A549 (cell line): ENCODE measurements around the gene AP3D1. TPM values are rescaled to one million over a fixed set of nuclear protein-coding genes. Genes with fewer than 3 reads are reported as not detected.

Experiments
- ATAC-seq, 2 experiments: fragments of 200-7000 bp in 1 of 2; fragments of >200 bp in 1 of 2; cut with Nextera tagmentation in 1 of 2; cut with Tn5 transposase in 1 of 2; 3 replicates each; pipeline versions ENCODE4 v1.8.0 to v1.9.1; 2018 to 2020; ENCODE audit warnings: mild to moderate bottlenecking in 1 of 2, moderate library complexity in 1 of 2
- CTCF ChIA-PET: fragments of 300-600 bp; sonication (Branson Sonifier 250); formaldehyde crosslinking; extraction: SDS; loops from one replicate; lab custom pipeline; 2021; ENCODE audit warnings: antibody characterized with exemption, inconsistent platforms; lab: Yijun Ruan, JAX
- POLR2A ChIA-PET: fragments of 350-600 bp; formaldehyde crosslinking; extraction: SDS; loops from one replicate; lab custom pipeline; 2021; ENCODE audit warnings: antibody characterized with exemption, inconsistent platforms; lab: Yijun Ruan, JAX
- DNase-seq, 2 experiments: peaks; one replicate each; pipeline versions ENCODE4 v3.0.0 to v3.0.0-alpha.2; 2011 to 2016; ENCODE audit warnings: low read depth in 1 of 2, low spot score in 1 of 2
- FAIRE-seq: peaks from 2 replicates; lab custom pipeline; 2011; peaks lifted over from hg19 to GRCh38; lab: Jason Lieb, UNC
- H3K27ac ChIP-seq, 2 experiments: fragments of >200 bp; sonication (Bioruptor Twin); formaldehyde crosslinking; 3 replicates each; pipeline ENCODE4 v1.5.1; 2016 to 2017
- H3K4me1 ChIP-seq: fragments of >200 bp; sonication (Bioruptor Twin); formaldehyde crosslinking; 3 replicates; pipeline ENCODE4 v1.6.1; 2016
- H3K4me2 ChIP-seq: fragments of >200 bp; sonication (Bioruptor Twin); formaldehyde crosslinking; 3 replicates; pipeline ENCODE4 v1.6.1; 2016
- H3K4me3 ChIP-seq: fragments of >200 bp; sonication (Bioruptor Twin); formaldehyde crosslinking; 3 replicates; pipeline ENCODE4 v1.5.1; 2016
- H3K9me3 ChIP-seq: fragments of >200 bp; sonication (Bioruptor Twin); formaldehyde crosslinking; 3 replicates; pipeline ENCODE4 v1.6.1; 2016
- CBX2 ChIP-seq: fragments of 200-600 bp; sonication (generic); IDR thresholded peaks from 2 replicates; pipeline ENCODE4 v1.6.1; 2016; ENCODE audit warnings: low read depth, mild to moderate bottlenecking, borderline replicate concordance
- CBX8 ChIP-seq: fragments of 200-600 bp; sonication (generic); IDR thresholded peaks from 2 replicates; pipeline ENCODE4 v1.6.1; 2016
- CHD2 ChIP-seq: fragments of 150-350 bp; IDR thresholded peaks from 2 replicates; pipeline ENCODE4 v1.6.1; 2014; ENCODE audit warnings: low read length; ENCODE audit not compliant: partially characterized antibody
- EHF ChIP-seq: fragments of 250-450 bp; sonication (Bioruptor Pico); IDR thresholded peaks from 2 replicates; pipeline ENCODE4 v1.5.0; 2020; ENCODE audit warnings: mild to moderate bottlenecking
- FOSB ChIP-seq: fragments of 250-450 bp; sonication (Bioruptor Pico); IDR thresholded peaks from 2 replicates; pipeline ENCODE4 v1.5.0; 2020; ENCODE audit warnings: mild to moderate bottlenecking, moderate library complexity
- HEYL ChIP-seq: fragments of 250-450 bp; sonication (Bioruptor Pico); IDR thresholded peaks from 2 replicates; pipeline ENCODE4 v1.8.0; 2021; ENCODE audit warnings: mild to moderate bottlenecking, moderate library complexity
- HOXB13 ChIP-seq: fragments of 250-450 bp; sonication (Bioruptor Pico); IDR thresholded peaks from 2 replicates; pipeline ENCODE4 v1.5.0; 2020; ENCODE audit warnings: low read depth, mild to moderate bottlenecking, moderate library complexity
- JUN ChIP-seq, 2 experiments: fragments of >200 bp; sonication (Bioruptor Twin); formaldehyde crosslinking; IDR thresholded peaks; 2 replicates in 1 of 2; 3 replicates in 1 of 2; pipeline ENCODE4 v1.6.1; 2016 to 2017
- KDM1A ChIP-seq: fragments of 200-600 bp; sonication (generic); IDR thresholded peaks from 2 replicates; pipeline ENCODE4 v1.6.1; 2016; ENCODE audit warnings: low read depth, mild to moderate bottlenecking
- KDM5A ChIP-seq: fragments of 200-600 bp; sonication (generic); IDR thresholded peaks from 2 replicates; pipeline ENCODE4 v1.6.1; 2016; ENCODE audit warnings: antibody characterized with exemption, mild to moderate bottlenecking
- MAFK ChIP-seq: fragments of 450-650 bp; IDR thresholded peaks from 2 replicates; pipeline ENCODE4 v1.6.1; 2014; ENCODE audit not compliant: partially characterized antibody
- MYC ChIP-seq: IDR thresholded peaks from 2 replicates; pipeline ENCODE4 v1.6.1; 2012; ENCODE audit warnings: mild to moderate bottlenecking, inconsistent platforms, low read length, improper control_type of control experiment, borderline replicate concordance
- NPAS2 ChIP-seq: fragments of 250-450 bp; sonication (Bioruptor Pico); IDR thresholded peaks from 2 replicates; pipeline ENCODE4 v1.8.0; 2022; ENCODE audit warnings: mild to moderate bottlenecking, moderate library complexity, borderline replicate concordance
- PHF8 ChIP-seq: fragments of 200-600 bp; sonication (generic); IDR thresholded peaks from 2 replicates; pipeline ENCODE4 v1.6.1; 2016; ENCODE audit warnings: low read depth, mild to moderate bottlenecking, antibody characterized with exemption, moderate library complexity, borderline replicate concordance
- POLR2AphosphoS2 ChIP-seq: conservative IDR thresholded peaks from 2 replicates; pipeline ENCODE4 v1.6.1; 2012; ENCODE audit warnings: low read length, improper control_type of control experiment, inconsistent platforms
- RAD21 ChIP-seq, 2 experiments: fragments of >200 bp in 1 of 2; sonication (Bioruptor Twin) in 1 of 2; formaldehyde crosslinking in 1 of 2; IDR thresholded peaks in 1 of 2; conservative IDR thresholded peaks in 1 of 2; 2 replicates in 1 of 2; 3 replicates in 1 of 2; pipeline ENCODE4 v1.6.1; 2012 to 2018; ENCODE audit warnings: inconsistent platforms in 1 of 2
- RARB ChIP-seq: fragments of 250-450 bp; sonication (Bioruptor Pico); IDR thresholded peaks from 2 replicates; pipeline ENCODE4 v1.8.0; 2021; ENCODE audit warnings: mild to moderate bottlenecking, moderate library complexity
- RCOR1 ChIP-seq: fragments of 150-350 bp; IDR thresholded peaks from 2 replicates; pipeline ENCODE4 v1.6.1; 2014; ENCODE audit warnings: antibody characterized with exemption, low read length, low read depth
- RFX5 ChIP-seq: fragments of 450-650 bp; IDR thresholded peaks from 2 replicates; pipeline ENCODE4 v1.7.1; 2014; ENCODE audit warnings: antibody characterized with exemption, mild to moderate bottlenecking, moderate library complexity
- SMC3 ChIP-seq: fragments of >200 bp; sonication (Bioruptor Twin); formaldehyde crosslinking; IDR thresholded peaks from 3 replicates; pipeline ENCODE4 v1.6.1; 2018; ENCODE audit warnings: inconsistent platforms
- WGBS: methylation state at CpG from one replicate; pipeline ENCODE4 v1.1.6; 2017; ENCODE audit errors: missing lambda C conversion rate; 5-methylcytosine and 5-hydroxymethylcytosine counted together
- polyA plus RNA-seq, 4 experiments: library from polyadenylated mRNA; depleted of rRNA in 3 of 4; stranded (reverse); fragments of >200 nt; fragmentation: RNase III in 1 of 4; extraction: RNeasy Plus Mini Kit Qiagen cat#74134 plus additional on column Dnase treatment in 1 of 4; gene quantifications; 2 replicates in 3 of 4; 3 replicates in 1 of 4; pipeline ENCODE4 v1.2.3, GENCODE V29; 2011 to 2017
- TF ChIP-seq, protein P1 (sequence below): IDR thresholded peaks from 2 replicates; pipeline ENCODE4 v1.6.1; 2012
- TF ChIP-seq, protein P2 (sequence below): fragments of 450-650 bp; IDR thresholded peaks from 2 replicates; pipeline ENCODE4 v1.6.1; 2014; ENCODE audit warnings: antibody characterized with exemption
- TF ChIP-seq, protein P3 (sequence below): fragments of >200 bp; sonication (Bioruptor Twin); formaldehyde crosslinking; IDR thresholded peaks from 2 replicates; pipeline ENCODE4 v1.6.1; 2016
- TF ChIP-seq, protein P4 (sequence below): IDR thresholded peaks from 2 replicates; pipeline ENCODE4 v1.6.1; 2012
- TF ChIP-seq, protein P5 (sequence below): IDR thresholded peaks from 2 replicates; pipeline ENCODE4 v1.6.1; 2012; ENCODE audit warnings: low read depth, borderline replicate concordance

Gene AP3D1
- polyA plus RNA-seq, 2 of the 4 experiments (the other 2 are of a cell fraction) = 44.4 to 66.9 TPM

DNA sequence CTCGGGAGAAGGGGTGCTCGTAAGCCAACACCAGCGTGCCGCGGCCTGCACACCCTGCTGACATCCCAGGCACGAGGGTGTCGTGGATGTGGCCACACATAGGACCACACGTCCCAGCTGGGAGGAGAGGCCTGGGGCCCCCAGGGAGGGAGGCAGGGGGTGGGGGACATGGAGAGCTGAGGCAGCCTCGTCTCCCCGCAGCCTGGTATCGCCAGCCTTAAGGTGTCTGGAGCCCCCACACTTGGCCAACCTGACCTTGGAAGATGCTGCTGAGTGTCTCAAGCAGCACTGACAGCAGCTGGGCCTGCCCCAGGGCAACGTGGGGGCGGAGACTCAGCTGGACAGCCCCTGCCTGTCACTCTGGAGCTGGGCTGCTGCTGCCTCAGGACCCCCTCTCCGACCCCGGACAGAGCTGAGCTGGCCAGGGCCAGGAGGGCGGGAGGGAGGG lies 52.3 kb downstream of the AP3D1 start (continued):
- no peak for TF ChIP-seq SMC3
- TF ChIP-seq, protein P1, sequence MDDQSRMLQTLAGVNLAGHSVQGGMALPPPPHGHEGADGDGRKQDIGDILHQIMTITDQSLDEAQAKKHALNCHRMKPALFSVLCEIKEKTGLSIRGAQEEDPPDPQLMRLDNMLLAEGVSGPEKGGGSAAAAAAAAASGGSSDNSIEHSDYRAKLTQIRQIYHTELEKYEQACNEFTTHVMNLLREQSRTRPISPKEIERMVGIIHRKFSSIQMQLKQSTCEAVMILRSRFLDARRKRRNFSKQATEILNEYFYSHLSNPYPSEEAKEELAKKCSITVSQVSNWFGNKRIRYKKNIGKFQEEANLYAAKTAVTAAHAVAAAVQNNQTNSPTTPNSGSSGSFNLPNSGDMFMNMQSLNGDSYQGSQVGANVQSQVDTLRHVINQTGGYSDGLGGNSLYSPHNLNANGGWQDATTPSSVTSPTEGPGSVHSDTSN = no peak

DNA sequence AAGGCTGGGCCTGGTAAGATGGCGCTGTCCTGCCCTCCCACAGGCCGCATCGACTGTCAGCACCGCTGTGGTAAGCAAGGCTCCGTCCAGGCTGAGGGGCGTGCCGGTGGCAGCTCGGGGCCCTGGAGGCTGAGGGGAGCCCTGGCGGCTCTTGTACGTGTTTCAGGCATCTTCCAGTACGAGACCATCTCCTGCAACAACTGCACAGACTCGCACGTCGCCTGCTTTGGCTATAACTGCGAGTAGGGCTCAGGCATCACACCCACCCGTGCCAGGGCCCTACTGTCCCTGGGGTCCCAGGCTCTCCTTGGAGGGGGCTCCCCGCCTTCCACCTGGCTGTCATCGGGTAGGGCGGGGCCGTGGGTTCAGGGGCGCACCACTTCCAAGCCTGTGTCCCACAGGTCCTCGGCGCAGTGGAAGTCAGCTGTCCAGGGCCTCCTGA lies 53.5 kb downstream of the AP3D1 start:
- TF ChIP-seq PHF8 (no peak), CBX8 (no peak), KDM1A (no peak), NPAS2 (CRISPR knock-in tag) (no peak), MAFK (no peak), POLR2AphosphoS2 (no peak), MYC (no peak), RAD21 (conservative IDR thresholded peaks at IDR 0.05 in 1 of 2, IDR thresholded peaks at IDR 0.05 in 1 of 2) (no peak), KDM5A (no peak), HOXB13 (CRISPR knock-in tag) (no peak), RFX5 (no peak), FOSB (CRISPR knock-in tag) (no peak), RARB (CRISPR knock-in tag) (no peak), CBX2 (no peak), EHF (no peak)
- TF ChIP-seq, protein P2, sequence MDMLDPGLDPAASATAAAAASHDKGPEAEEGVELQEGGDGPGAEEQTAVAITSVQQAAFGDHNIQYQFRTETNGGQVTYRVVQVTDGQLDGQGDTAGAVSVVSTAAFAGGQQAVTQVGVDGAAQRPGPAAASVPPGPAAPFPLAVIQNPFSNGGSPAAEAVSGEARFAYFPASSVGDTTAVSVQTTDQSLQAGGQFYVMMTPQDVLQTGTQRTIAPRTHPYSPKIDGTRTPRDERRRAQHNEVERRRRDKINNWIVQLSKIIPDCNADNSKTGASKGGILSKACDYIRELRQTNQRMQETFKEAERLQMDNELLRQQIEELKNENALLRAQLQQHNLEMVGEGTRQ = no peak
- TF ChIP-seq, protein P3, sequence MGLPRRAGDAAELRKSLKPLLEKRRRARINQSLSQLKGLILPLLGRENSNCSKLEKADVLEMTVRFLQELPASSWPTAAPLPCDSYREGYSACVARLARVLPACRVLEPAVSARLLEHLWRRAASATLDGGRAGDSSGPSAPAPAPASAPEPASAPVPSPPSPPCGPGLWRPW = no peak
- TF ChIP-seq, protein P4, sequence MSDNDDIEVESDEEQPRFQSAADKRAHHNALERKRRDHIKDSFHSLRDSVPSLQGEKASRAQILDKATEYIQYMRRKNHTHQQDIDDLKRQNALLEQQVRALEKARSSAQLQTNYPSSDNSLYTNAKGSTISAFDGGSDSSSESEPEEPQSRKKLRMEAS = no peak
- TF ChIP-seq, protein P5, sequence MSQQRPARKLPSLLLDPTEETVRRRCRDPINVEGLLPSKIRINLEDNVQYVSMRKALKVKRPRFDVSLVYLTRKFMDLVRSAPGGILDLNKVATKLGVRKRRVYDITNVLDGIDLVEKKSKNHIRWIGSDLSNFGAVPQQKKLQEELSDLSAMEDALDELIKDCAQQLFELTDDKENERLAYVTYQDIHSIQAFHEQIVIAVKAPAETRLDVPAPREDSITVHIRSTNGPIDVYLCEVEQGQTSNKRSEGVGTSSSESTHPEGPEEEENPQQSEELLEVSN = no peak
- DNase-seq (no peak), ATAC-seq (no peak), FAIRE-seq (no peak)
- CTCF ChIA-PET = interaction anchor here (0.8 to 1.3 kb wide), 2 partner anchors 11 to 18 kb away, joined by 3 to 4 read pairs; no protein-coding TSS in a partner anchor
- POLR2A ChIA-PET = no interaction called here
- Histone ChIP-seq H3K4me3 (no peak overlapping the region), H3K27ac (no peak overlapping the region), H3K4me1 (peaks cover 14% of the 10 kb centered on the region; the same call in 1 of the 3 replicates), H3K9me3 (no peaks in the 10 kb centered on the region), H3K4me2 (no peak overlapping the region; the same call in 2 of the 3 replicates)
- WGBS = 80% methylated on average over 6 of the region's 23 CpGs

DNA sequence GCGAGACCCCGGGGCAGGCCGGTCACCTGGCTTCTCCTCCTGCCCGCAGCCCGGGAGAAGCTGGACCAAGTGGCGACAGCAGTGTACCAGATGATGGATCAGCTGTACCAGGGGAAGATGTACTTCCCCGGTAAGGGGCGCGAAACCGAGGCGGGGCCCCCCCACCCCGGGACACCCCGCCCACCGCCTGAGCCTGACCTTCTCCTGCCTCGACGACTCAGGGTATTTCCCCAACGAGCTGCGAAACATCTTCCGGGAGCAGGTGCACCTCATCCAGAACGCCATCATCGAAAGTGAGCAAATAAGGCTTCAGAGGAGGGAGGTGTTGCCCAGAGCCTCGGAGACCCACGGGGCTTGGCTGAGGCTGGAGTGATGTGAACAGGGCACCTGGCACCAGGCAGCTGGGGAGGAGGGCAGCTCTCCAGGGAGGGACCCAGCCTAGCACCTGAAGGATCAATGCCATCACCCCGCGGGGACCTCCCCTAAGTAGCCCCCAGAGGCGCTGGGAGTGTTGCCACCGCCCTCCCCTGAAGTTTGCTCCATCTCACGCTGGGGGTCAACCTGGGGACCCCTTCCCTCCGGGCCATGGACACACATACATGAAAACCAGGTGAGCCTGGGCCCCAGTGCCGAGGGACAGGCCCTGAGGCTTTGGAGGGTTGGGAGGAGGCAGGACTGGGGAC lies 54.0 kb downstream of the AP3D1 start:
- 54% methylated on average over 11 of the region's 30 CpGs for WGBS
- ChIA-PET POLR2A (no interaction called here), CTCF (interaction anchor here (0.8 to 1.3 kb wide), 3 partner anchors 11 to 33 kb away, joined by 3 to 4 read pairs (median 4); no protein-coding TSS in a partner anchor)
- DNase-seq (no peak), FAIRE-seq (no peak), ATAC-seq (peak in 1 of 2 experiments; percentile 17; a peak in 2 of 6 replicates)
- Histone ChIP-seq H3K4me2 (peak overlapping the region; percentile 76), H3K4me3 (peak overlapping the region; percentile 40), H3K4me1 (peaks cover 14% of the 10 kb centered on the region; the same call in 1 of the 3 replicates), H3K27ac (peak overlapping the region in 1 of 2 experiments; percentile 62; a peak in 2 of 6 replicates), H3K9me3 (no peaks in the 10 kb centered on the region)
- no peak for TF ChIP-seq JUN (IDR thresholded peaks at IDR 0.05)
- no peak for TF ChIP-seq KDM1A
- no peak for TF ChIP-seq SMC3
- no peak for TF ChIP-seq CHD2
- no peak for TF ChIP-seq RCOR1
- TF ChIP-seq RFX5 = no peak
- TF ChIP-seq HEYL (CRISPR knock-in tag) = no peak
- TF ChIP-seq KDM5A = no peak
